GM21825 (cell line): ENCODE measurements around the gene ECE1.

Experiments
- ATAC-seq: cut with Tn5 transposase; IDR thresholded peaks from one replicate; pipeline ENCODE4 v1.9.1; 2021; ENCODE audit warnings: mild to moderate bottlenecking, moderate library complexity; ENCODE audit not compliant: unreplicated experiment

Gene ECE1

DNA sequence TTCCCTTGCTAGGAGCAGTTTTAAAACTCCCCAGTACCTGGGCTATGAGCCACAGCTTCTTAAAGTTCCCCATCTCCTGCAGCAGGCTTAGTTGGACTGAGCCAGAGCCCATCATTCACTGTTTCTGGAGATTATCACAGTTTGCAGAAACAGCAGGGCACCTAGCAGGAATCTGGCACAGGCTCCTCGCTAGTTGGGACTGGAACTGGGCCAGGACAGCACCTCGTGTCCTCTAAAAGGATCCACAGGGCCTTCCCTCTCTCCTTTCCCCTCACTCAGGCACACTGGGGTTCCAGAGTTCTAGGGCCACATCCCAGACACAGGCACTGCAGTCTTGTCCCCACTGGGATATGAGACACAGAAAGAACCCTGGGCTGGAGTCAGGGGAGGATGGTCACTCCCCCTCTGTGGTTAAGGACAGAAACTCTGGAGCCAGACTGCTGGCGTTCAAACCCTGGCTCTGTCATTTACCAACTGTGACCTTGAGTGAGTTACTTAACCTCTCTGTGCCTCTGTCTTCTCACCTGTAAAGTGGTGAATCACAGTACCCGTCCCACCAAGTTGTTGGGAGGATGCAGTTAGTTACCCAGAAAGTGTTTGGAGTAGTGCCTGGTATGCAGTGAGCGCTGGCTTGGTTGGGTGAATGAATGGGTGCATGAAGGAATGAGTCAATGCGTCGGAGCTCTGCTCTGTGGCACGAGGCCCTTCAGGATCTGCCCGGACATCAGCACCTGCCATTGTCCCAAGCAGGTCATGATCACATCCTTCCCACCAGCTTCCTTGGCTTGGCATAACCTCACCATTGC, 18.8 kb upstream of the ECE1 start:
- ATAC-seq = no peak

GRCh38 chr1:21308330-21308729, 18.1 kb upstream of the ECE1 start:
- no peak for ATAC-seq

DNA sequence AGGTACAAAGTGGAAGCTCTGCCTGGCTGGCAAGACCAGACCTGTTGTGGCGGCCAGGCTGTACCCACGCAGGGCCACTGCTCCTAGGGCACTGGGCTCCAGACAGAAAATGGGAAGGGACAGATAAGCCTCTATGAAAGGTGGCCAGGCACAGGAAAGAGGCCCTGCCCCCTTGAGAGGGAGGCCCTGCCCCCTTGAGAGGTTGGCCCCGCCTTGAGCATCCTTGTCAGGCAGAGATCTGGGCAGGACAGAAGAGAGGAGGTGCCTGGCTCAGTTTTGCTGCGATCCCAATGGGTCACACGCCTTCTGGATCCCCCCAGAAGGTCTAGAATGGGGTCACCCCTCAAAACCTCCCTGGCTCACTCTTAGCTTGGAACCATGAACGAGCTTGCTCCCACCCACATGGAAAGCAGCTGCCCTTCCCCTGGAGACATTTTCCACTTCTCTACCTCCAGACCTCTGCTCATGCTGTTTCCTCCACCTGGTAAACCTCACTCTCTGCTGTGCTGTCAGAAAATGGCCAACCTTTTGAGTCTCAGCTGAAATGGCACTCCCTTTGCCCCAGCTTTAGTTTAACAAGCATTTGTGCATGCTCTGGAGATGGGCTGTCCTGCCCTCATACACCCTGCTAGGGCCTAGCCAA, 17.5 kb upstream of the ECE1 start:
- no peak for ATAC-seq

DNA sequence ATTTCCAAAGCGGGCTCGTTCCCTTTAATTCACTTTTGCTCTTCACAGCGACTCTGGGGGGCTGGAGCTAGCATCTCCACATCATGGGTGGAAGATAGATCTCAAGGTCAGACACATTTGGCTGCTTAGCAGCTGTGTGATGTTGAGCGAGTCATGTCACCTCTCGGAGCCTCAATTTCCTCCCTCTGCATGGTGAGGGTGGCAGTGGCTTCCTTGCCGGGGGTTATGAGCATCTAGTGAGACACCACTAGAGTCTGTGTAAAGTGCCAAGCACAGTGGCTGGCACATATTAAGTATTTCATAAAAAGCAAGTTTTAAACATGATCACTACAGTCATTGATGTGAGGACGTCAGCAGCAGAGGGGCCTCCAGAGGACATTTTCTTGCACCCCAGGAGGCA, 16.9 kb upstream of the ECE1 start:
- ATAC-seq = no peak

DNA sequence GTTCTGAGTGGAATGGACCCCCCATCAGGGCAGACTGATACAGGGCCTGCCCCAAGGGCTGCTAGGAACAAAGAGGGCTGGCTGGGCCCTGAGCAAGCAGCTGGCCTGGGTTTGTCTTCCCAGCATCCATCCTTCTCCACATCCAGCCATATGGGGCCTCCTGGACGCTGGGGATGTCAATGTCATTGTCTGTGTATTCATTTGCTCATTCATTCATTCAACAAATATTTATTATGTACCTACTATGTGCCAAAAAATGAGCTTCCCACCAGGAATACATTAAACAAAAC, 15.6 kb upstream of the ECE1 start:
- ATAC-seq = no peak

GRCh38 chr1:21305155-21305899, 15.1 kb upstream of the ECE1 start:
- ATAC-seq = no peak

GRCh38 chr1:21304488-21304887, 14.2 kb upstream of the ECE1 start:
- ATAC-seq = no peak

GRCh38 chr1:21302747-21303715, 12.8 kb upstream of the ECE1 start:
- ATAC-seq = no peak

- ATAC-seq = no peak
Measured at GRCh38 chr1:21301794-21302440, 11.7 kb upstream of the ECE1 start.

GRCh38 chr1:21300774-21301173, 10.5 kb upstream of the ECE1 start:
- no peak for ATAC-seq

DNA sequence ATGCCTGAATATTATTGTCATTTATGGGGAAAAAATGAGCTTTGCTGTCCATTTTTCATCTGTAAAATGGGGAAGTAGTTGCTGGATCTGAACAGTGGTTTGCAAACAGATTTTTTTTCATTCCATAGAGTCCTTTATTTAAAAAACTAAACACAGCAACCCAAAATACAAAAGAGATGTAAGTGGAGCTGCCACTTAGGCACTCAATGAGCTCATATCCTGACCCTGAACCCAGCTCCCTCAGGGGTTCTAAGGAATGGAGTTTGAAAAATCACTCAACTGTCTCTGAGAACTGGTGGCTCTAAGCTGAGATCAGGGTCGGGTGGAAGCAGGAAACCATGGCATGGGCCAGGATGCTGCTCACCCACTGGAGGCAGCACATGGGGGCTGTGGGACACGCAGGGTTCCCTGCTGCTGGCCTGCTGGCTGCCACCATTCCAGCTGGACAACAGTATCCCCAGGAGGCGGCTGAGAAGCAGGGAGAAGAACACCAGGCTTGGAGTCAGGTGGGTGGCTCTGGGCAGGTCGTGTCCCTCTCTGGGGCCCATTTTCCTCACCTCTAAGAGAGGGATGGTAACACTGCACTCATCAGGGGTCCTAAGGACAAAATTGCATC, 9.6 kb upstream of the ECE1 start:
- ATAC-seq = no peak

- ATAC-seq = no peak
Measured at GRCh38 chr1:21298981-21299391, 8.7 kb upstream of the ECE1 start.

DNA sequence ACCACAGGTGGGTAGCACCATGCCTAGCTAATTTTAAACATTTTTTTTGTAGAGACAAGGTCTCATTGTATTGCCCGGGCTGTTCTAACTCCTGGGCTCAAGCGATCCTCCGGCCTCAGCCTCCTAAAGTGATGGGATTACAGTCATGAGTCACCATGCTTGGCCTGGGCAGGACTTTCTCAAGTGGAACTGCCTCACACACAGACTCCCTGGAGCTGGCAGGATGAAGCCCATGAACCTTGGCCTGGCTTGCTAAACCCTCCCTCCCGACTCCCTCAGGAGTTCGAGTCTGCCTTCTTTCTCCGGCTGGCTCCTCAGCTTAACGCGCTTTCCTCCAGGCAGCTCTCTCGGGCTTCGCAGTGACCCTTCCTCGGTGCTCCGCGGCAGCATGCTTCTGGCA, 7.7 kb upstream of the ECE1 start:
- no peak for ATAC-seq

- ATAC-seq = no peak
Measured at GRCh38 chr1:21296509-21297354, 6.5 kb upstream of the ECE1 start.

DNA sequence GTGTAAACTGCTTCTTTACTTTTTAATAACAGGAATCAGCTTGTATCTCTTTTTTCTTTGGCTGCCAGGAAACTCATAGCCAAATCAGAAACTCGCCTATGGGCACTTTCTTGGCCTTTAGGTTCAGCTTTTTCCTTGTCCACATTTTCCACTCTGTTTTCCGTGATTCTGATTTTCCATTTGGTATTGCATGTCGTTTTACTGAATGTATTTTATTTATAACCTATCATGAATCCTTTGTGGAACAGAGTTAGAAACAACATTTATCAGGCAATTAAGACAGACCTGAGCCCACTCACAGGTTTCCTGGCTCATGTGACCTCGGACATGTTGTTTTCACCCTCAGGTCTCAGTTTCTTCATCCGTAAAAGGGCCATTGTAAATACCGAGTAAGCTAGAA, 5.3 kb upstream of the ECE1 start:
- no peak for ATAC-seq

DNA sequence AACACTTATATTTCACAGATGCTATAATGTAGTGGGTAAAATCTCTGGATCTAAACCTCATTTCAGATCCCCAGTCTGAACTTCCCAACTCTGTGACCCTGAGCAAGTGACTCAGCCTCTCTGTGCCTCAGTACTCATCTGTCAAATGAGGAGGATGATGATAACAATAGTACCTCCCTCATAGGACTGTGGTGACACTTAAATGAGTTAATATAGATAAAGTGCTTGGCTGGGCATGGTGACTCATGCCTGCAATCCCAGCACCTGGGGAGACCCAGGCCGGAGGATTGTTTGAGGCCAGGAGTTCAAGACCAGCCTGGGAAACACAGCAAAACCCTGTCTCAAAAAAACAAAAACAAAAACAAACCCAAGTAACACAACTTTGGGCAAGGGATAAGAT, 4.7 kb upstream of the ECE1 start:
- ATAC-seq = no peak

GRCh38 chr1:21294266-21294989, 4.2 kb upstream of the ECE1 start:
- ATAC-seq = peak; percentile 49

DNA sequence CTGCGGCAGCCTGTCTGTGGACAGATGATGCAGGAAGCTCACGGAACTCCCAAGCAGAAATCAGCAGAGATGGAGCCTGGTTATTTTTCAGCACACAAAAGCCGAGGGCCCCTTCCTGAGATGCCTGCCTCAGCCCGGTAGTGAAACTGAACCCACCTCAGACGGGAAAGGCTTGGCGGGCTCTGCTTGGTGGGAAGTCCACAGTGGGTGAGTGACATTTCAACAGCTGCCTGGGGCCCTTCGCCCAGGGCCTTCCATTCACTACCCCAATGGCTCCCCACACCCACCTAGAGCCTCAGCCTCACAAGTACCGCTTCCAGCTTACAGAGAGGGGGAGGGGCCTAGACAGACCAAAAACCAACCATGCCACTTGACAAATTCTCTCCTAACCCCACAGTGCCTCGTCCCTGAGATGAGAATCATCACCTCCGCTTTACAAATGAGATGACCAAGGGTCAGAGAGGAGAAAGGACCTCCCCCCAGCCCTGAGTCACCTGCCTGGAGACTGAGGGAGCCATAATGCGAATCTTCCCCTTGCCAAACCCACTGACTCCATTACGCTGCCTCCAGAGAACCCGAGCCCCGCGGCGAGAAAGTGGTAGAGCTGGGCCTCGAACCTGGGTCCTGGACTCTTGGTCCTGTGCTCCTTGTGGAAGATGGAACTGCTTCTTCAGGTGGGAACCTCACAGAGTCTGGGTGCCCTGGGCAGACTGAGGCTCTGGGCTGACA, 3.4 kb upstream of the ECE1 start:
- peak; percentile 34 for ATAC-seq
